ENCODE measurements around the gene GTSE1. TPM values are rescaled to one million over a fixed set of nuclear protein-coding genes. Genes with fewer than 3 reads are reported as not detected.

Gene GTSE1
- total RNA-seq, 1 experiment from 2014 or later = 42.6 TPM

DNA sequence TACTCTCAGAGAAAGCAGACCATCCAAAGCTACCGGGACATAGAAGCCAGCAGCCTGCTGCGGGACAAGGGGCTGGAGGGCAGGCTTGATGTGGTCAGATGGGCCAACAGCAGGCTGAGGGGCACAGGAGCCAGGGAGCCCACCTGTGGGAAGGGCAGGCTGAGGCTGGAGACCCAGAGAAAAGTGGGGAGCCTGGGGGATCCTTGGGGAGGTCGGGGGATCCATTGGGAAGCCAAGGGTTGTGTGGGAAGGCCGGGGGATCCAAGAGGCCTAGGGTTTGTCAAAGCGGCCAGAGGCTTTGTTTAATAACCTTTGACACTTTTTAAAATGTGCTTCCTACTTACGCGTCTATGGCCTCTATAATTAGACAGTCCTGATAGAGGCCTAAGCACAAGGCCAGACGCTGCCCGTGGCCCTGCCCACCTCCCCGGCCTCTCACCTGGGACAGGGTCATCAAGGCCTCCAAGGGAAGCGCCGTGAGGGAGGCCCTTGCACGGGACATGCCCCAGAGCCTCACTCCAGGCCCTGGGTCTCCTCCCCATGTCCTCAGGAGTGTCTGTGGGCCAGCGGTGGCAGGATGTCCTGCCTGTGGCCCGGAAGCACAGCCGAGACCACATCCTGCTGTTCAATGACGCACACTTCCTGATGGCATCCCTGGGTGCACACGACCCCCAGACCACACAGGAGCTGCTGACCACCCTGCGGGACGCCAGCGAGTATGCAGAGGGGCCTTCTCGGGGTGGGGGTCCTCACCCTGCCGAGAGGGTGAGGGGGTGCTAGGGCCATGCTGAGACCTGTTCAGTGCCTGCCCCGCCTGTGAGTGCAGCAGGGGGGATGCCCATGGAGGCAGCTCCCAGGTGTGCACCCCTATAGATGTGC lies 8.6 kb upstream of the GTSE1 start:
- H3K9me3 Mint-ChIP-seq = no peaks in the 10 kb centered on the region
- DNase-seq = no peak
- Histone ChIP-seq H3K14ac (ENCODE audit: insufficient read depth, low read length) (no peak overlapping the region), H2BK120ac (ENCODE audit: low read depth, low read length, poor library complexity, severe bottlenecking) (no peak overlapping the region), H3K18ac (ENCODE audit: insufficient read length, low read depth, low read length) (no peak overlapping the region), H4K5ac (ENCODE audit: insufficient read length, low read depth, low read length) (no peak overlapping the region), H3K79me2 (ENCODE audit: insufficient read depth, low read length) (no peaks in the 10 kb centered on the region), H3K9me3 (ENCODE audit: control insufficient read depth, low read depth, low read length) (no peaks in the 10 kb centered on the region), H3K27ac (ENCODE audit: insufficient read length, low read depth, low read length) (no peak overlapping the region), H3K4me2 (ENCODE audit: insufficient read depth, insufficient read length, low read length) (no peak overlapping the region), H3K27me3 (ENCODE audit: insufficient read depth, low read length) (no peaks in the 10 kb centered on the region), H3K56ac (ENCODE audit: insufficient read length, low read depth, low read length) (no peak overlapping the region), H2AK5ac (ENCODE audit: insufficient read length, low read length) (no peak overlapping the region), H2BK5ac (ENCODE audit: insufficient read length, low read length) (no peak overlapping the region), H3T11ph (ENCODE audit: low read length) (no peak overlapping the region), H3K4ac (ENCODE audit: low read depth, low read length) (no peak overlapping the region), H4K91ac (ENCODE audit: insufficient read length, low read depth, low read length) (no peak overlapping the region), H3K79me1 (ENCODE audit: insufficient read depth, low read depth, low read length, poor library complexity, severe bottlenecking) (no peaks in the 10 kb centered on the region), H4K20me1 (ENCODE audit: control insufficient read depth, insufficient read depth, insufficient read length) (no peaks in the 10 kb centered on the region), H2BK15ac (ENCODE audit: low read depth, low read length) (no peak overlapping the region), H3K23ac (ENCODE audit: insufficient read length, low read depth, low read length) (no peak overlapping the region), H3K9ac (ENCODE audit: extremely low read depth, insufficient read length, low read length) (no peak overlapping the region), H3K23me2 (ENCODE audit: insufficient read length, low read depth, low read length, poor library complexity, severe bottlenecking) (no peaks in the 10 kb centered on the region), H2AFZ (ENCODE audit: low read length) (no peak overlapping the region), H4K8ac (replicated peaks; ENCODE audit: insufficient read length, low read depth, low read length) (no peak overlapping the region), H2BK12ac (ENCODE audit: insufficient read length, low read depth, low read length) (no peak overlapping the region), H3K4me1 (ENCODE audit: insufficient read depth, low read length) (no peaks in the 10 kb centered on the region), H2BK20ac (ENCODE audit: low read depth, low read length, poor library complexity, severe bottlenecking) (no peak overlapping the region)
- peak overlapping the region in 1 of 3 experiments; percentile 77; a peak in 1 of 7 replicates for H3K27ac Mint-ChIP-seq
- no CpG with 5 or more reads among the region's 24 CpGs for WGBS (ENCODE audit: extremely low coverage, insufficient read length, low lambda C conversion rate)
- peaks cover 11 to 40% (median 38%) of the 10 kb centered on the region in 3 experiments; a peak in 6 of 7 replicates for H3K36me3 Mint-ChIP-seq (ENCODE audit: insufficient read depth in 1 of 3, low read depth in 3 of 3)
- no peaks in the 10 kb centered on the region; the same call in 1 of the 2 replicates for H3K27me3 Mint-ChIP-seq (ENCODE audit: low read depth)
- TF ChIP-seq, protein P1, sequence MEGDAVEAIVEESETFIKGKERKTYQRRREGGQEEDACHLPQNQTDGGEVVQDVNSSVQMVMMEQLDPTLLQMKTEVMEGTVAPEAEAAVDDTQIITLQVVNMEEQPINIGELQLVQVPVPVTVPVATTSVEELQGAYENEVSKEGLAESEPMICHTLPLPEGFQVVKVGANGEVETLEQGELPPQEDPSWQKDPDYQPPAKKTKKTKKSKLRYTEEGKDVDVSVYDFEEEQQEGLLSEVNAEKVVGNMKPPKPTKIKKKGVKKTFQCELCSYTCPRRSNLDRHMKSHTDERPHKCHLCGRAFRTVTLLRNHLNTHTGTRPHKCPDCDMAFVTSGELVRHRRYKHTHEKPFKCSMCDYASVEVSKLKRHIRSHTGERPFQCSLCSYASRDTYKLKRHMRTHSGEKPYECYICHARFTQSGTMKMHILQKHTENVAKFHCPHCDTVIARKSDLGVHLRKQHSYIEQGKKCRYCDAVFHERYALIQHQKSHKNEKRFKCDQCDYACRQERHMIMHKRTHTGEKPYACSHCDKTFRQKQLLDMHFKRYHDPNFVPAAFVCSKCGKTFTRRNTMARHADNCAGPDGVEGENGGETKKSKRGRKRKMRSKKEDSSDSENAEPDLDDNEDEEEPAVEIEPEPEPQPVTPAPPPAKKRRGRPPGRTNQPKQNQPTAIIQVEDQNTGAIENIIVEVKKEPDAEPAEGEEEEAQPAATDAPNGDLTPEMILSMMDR (conservative IDR thresholded peaks at IDR 0.05) = no peak
- H3K4me3 Mint-ChIP-seq = no peak overlapping the region
- no peaks in the 10 kb centered on the region for H3K4me1 Mint-ChIP-seq

All from H9 (cell line).